ENCODE measurements around the gene ORM1. TPM values are rescaled to one million over a fixed set of nuclear protein-coding genes. Genes with fewer than 3 reads are reported as not detected.
A peak's percentile ranks its signal among the peaks of the same experiment; 100 is the strongest.

The ORM1 gene
- total RNA-seq, 3 donors from 2014 or later, result 8.3 TPM; not detected in 2

DNA sequence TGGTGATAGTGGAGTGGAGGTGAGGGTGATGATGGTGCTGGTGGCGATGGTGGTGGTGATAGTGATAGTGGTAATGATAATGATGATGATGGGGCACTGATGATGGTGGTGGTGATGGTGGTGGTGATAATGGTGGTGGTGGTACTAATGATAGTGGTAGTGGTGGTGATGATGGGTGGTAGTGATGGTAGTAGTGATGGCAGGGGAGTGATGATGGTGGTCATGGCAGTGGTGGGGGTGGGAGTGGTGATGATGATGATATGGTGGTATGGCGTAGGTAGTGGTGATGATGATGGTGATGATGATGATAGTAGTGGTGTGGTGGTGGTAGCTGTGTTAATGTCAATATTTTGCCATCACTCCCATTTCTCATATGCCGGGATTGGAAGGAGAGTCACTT lies 44.5 kb upstream of the ORM1 start:
- H3K4me3 ChIP-seq, result no peak overlapping the region
- H3K27ac ChIP-seq, result no peak overlapping the region
- no peaks in the 10 kb centered on the region for H3K36me3 ChIP-seq
- no peaks in the 10 kb centered on the region for H3K4me1 ChIP-seq
- DNase-seq (ENCODE audit: low spot score in 2 of 2), result no peak
- TF ChIP-seq POLR2A (IDR thresholded peaks at IDR 0.05) (no peak), CTCF (IDR thresholded peaks at IDR 0.05) (no peak), POLR2AphosphoS5 (IDR thresholded peaks at IDR 0.05) (no peak)
- intact Hi-C loops (cut with DNase I; ENCODE audit: low total_unique reads), result loop anchor here (5.0 kb wide), 1 partner anchor 126 kb away; no protein-coding TSS in a partner anchor
- H3K9me3 ChIP-seq, result no peaks in the 10 kb centered on the region
- no peaks in the 10 kb centered on the region for H3K27me3 ChIP-seq

- intact Hi-C loops (cut with DNase I; ENCODE audit: low total_unique reads), result loop anchor here (5.0 kb wide), 1 partner anchor 127 kb away; no protein-coding TSS in a partner anchor
- Histone ChIP-seq H3K27me3 (no peaks in the 10 kb centered on the region), H3K4me3 (no peak overlapping the region), H3K9me3 (no peaks in the 10 kb centered on the region), H3K36me3 (no peaks in the 10 kb centered on the region), H3K27ac (no peak overlapping the region), H3K4me1 (no peaks in the 10 kb centered on the region)
- DNase-seq (ENCODE audit: low spot score in 2 of 2), result no peak
- TF ChIP-seq POLR2AphosphoS5 (IDR thresholded peaks at IDR 0.05) (no peak), CTCF (IDR thresholded peaks at IDR 0.05) (no peak), POLR2A (IDR thresholded peaks at IDR 0.05) (no peak)
Observed at GRCh38 chr9:114278881-114279570, 43.9 kb upstream of the ORM1 start.

- H3K27me3 ChIP-seq, result no peaks in the 10 kb centered on the region
- no peaks in the 10 kb centered on the region for H3K36me3 ChIP-seq
- no peak for DNase-seq (ENCODE audit: low spot score in 2 of 2)
- H3K4me1 ChIP-seq, result no peaks in the 10 kb centered on the region
- TF ChIP-seq POLR2A (IDR thresholded peaks at IDR 0.05), result no peak
- no peak for TF ChIP-seq CTCF (IDR thresholded peaks at IDR 0.05)
- no peak for TF ChIP-seq POLR2AphosphoS5 (IDR thresholded peaks at IDR 0.05)
- no peak overlapping the region for H3K27ac ChIP-seq
- H3K9me3 ChIP-seq, result no peaks in the 10 kb centered on the region
- intact Hi-C loops (cut with DNase I; ENCODE audit: low total_unique reads), result loop anchor here (5.0 kb wide), 1 partner anchor 127 kb away; no protein-coding TSS in a partner anchor
- no peak overlapping the region for H3K4me3 ChIP-seq
Observed at GRCh38 chr9:114279693-114280092, 43.2 kb upstream of the ORM1 start.

- no peaks in the 10 kb centered on the region for H3K9me3 ChIP-seq
- H3K4me3 ChIP-seq, result no peak overlapping the region
- H3K27me3 ChIP-seq, result no peaks in the 10 kb centered on the region
- DNase-seq (ENCODE audit: low spot score in 2 of 2), result no peak
- H3K4me1 ChIP-seq, result no peaks in the 10 kb centered on the region
- H3K27ac ChIP-seq, result no peak overlapping the region
- TF ChIP-seq POLR2A (IDR thresholded peaks at IDR 0.05), result no peak
- no peak for TF ChIP-seq POLR2AphosphoS5 (IDR thresholded peaks at IDR 0.05)
- no peaks in the 10 kb centered on the region for H3K36me3 ChIP-seq
- intact Hi-C loops (cut with DNase I; ENCODE audit: low total_unique reads), result no loop called here
Observed at GRCh38 chr9:114280636-114281472, 42.0 kb upstream of the ORM1 start.

- Histone ChIP-seq H3K27ac (no peak overlapping the region), H3K27me3 (no peaks in the 10 kb centered on the region), H3K4me1 (no peaks in the 10 kb centered on the region), H3K4me3 (no peak overlapping the region), H3K9me3 (no peaks in the 10 kb centered on the region), H3K36me3 (no peaks in the 10 kb centered on the region)
- TF ChIP-seq CTCF (IDR thresholded peaks at IDR 0.05) (no peak), POLR2A (IDR thresholded peaks at IDR 0.05) (no peak), POLR2AphosphoS5 (IDR thresholded peaks at IDR 0.05) (peak in 1 of 3 donors; percentile 12)
- DNase-seq (ENCODE audit: low spot score in 2 of 2), result no peak
- intact Hi-C loops (cut with DNase I; ENCODE audit: low total_unique reads), result no loop called here
Observed at GRCh38 chr9:114281473-114282103, 41.3 kb upstream of the ORM1 start.
